Cardiac fibroblast (primary cell): ENCODE results near the gene SMC6.

Source experiments
- DNase-seq, 2 donors: peaks; one replicate each; pipeline versions ENCODE4 v3.0.0 to v3.0.0-alpha.2; 2010; ENCODE audit warnings: low read depth in 2 of 2
- H3K4me3 ChIP-seq, 2 donors: replicated peaks in 1 of 2; 1 replicate in 1 of 2; 2 replicates in 1 of 2; pipeline ENCODE4 v1.5.1; 2011; ENCODE audit warnings: low read depth in 2 of 2, low read length in 2 of 2, mild to moderate bottlenecking in 2 of 2, moderate library complexity in 1 of 2
- CTCF ChIP-seq: IDR thresholded peaks from one replicate; pipeline ENCODE4 v1.5.1; 2011; ENCODE audit warnings: low read depth, mild to moderate bottlenecking, low read length, inconsistent platforms

The SMC6 gene

GRCh38 chr2:17658251-17658843 lies 95.3 kb downstream of the SMC6 start:
- peak in 1 of 2 donors; percentile 42 for DNase-seq
- H3K4me3 ChIP-seq, result no peak overlapping the region
- no peak for TF ChIP-seq CTCF

- TF ChIP-seq CTCF, result no peak
- no peak for DNase-seq
- no peak overlapping the region for H3K4me3 ChIP-seq
These were observed 95.9 kb downstream of the SMC6 start for GRCh38 chr2:17657759-17658158.

- peak in 1 of 2 donors; percentile 13 for DNase-seq
- H3K4me3 ChIP-seq, result no peak overlapping the region
- no peak for TF ChIP-seq CTCF
These were observed 100.8 kb downstream of the SMC6 start for GRCh38 chr2:17652681-17653394.

GRCh38 chr2:17649026-17649425 lies 104.6 kb downstream of the SMC6 start:
- TF ChIP-seq CTCF, result no peak
- no peak for DNase-seq
- no peak overlapping the region for H3K4me3 ChIP-seq

- DNase-seq, result no peak
- H3K4me3 ChIP-seq, result no peak overlapping the region
- no peak for TF ChIP-seq CTCF
These were observed 105.0 kb downstream of the SMC6 start for GRCh38 chr2:17648581-17648980.

GRCh38 chr2:17646838-17647701 lies 106.5 kb downstream of the SMC6 start:
- DNase-seq, result no peak
- H3K4me3 ChIP-seq, result no peak overlapping the region
- no peak for TF ChIP-seq CTCF
